Activated CD4-positive, CD25-positive, alpha-beta regulatory T cell treated with anti-CD3 and anti-CD28 coated beads, Interleukin-2, amount 50 U/mL, for 72 hours (primary cell): ENCODE data around the gene UBL7.

Experiments
- DNase-seq: peaks from one replicate; pipeline ENCODE4 v3.0.0; 2021

Gene UBL7

DNA sequence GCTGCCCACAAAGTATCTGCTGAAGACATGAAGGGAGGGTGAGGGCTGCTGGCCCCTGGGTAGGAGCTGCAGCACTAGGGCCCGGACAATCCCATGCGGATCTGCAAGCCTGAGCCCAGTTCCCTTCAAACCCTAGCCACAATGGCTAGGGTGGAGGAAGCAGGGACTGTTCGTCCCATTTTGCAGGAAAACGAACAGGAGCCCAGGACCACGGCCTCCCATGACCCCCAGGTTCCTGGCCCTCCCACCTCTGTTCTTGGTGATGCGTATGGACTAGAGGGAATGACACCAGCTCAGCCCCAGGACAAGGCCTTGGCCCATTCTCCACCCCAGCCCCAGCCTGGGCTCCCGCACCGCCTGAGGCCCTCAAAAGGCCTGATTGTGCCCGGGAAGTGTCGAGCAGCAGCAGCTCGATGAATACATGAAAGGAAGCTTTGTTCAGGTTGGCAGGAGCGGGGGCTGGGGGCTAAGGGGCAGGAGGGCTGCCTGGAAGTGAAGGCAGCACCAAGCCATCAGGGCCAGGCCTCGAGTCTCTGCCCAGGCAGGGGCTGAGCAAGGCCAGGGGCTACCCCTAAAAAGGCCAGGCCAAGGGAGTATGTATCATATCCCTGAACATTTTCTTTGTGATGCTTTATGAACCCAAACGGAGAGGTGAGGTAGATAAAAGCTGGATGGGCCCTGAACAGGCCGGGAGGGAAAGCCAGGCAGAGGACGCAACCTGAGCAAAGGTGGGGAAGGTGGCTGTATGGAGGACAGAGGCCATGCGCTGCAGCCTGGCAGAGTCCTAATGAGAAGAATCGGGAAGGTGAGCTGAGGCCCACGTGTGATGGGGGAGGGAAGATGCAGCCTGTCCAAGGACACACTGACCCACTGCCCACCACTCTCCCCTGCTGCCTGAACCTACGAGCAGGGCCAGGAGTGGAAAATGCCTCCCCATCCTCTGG is 39.4 kb downstream of the UBL7 start:
- no peak for DNase-seq

DNA sequence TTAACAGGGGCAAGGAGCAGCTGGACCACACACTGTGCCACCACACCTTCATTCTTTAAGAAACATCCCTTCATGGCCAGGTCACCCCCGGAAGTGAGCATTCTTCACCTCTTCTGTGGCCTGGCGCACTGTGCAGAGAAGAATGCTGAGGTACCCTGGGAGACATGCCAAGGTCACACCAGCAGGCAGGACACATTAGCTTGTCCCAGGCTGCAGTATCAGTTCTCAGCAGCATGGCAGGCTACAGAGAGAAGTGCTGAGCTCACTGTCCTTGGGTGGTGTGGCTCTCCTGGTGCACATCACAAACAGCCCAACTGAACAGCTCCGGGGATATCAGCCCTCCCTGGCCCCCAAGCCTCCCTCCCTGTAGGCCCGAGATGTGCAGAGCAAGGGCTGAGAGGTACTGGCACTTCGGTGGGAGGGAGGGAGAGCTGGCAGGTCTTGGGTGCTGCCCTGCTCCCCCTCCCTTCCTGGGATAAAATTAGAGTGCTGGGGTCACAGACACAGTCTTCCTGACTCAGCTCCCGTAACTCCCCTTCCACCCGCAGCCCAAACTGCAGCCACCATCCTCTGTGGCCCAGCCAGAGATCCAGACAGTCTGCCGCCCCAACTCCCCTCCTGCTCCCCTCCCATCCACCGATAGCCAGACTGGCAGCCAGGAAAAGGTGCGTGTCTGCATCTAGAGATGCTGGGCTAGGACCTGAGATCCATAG is 40.6 kb downstream of the UBL7 start:
- DNase-seq, result no peak

DNA sequence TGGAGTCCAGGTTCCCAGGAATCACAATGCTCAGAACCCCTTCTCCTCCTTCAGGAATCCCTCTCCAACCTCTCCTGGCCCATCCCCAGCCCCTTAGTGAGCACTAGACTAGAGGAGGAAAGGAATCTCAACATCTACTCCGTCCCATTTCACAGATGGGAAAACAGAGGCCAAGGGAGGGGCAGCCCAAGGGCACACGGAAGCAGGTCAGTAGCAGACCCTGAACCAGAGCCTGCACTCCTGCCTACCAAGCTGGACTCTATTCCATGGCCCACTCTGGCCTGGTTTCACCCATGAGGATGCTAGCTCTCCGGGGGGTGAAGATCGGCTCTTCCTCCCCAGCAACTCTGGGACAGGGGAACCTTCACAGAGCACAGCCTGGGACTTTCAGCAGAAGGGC is 41.5 kb downstream of the UBL7 start:
- DNase-seq, result no peak

DNA sequence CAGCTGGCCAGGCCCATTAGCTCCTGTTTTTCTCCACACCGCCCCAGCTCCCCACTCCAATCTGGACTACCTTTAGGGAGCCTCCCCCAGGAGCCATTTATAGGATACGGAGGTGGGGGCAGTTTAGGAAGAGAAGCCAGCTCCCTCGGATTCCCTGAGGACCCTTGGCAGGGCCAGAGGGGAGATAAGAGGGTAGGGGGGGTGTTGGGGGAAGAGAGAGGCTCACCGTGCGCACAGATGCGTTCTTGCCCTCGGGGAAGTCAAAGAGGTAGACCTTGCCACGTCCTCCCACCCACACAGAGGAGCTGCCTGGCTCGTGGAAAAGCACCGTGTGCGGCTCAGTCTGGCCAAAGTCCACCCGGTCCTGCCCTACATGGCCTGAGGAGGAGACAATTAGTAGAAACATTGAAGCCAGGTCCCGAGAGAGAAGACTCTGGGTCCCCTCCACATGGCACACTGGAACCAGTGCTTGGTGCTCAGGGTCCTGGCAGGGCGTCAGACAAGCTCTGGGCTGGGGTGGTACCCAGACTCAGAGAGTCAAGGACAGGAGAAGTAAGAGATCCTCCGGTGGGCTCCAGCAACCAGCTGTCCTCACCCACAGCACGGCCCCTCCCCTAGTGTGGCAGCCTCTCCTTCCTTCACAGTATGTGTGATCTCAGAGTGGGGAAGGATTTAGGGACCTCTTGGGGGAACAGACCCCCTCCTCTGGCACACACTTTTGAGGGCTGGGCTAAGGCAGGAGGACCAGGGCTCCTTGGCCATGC is 42.2 kb downstream of the UBL7 start:
- DNase-seq, result no peak

- no peak for DNase-seq
Observed at GRCh38 chr15:74417670-74418069, 43.3 kb downstream of the UBL7 start.

DNA sequence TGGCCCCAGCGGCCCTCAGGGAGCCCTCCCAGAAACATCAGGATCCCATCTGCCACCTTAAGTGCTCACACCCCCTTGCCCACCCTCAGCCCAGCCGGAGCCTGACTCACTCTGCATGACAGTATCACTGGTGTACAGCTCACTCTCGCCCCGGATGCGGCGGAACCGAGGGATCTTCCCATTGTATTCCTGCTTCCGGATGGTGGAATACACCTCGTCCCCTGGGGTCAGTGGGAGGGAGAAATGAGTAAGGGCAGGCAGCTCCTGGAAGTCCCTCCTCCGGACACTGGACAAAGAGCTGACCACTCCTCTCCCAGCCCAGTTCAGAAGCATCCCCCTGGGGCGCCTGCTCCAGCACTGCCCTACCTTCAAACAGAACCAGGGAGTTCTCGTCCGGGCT is 43.7 kb downstream of the UBL7 start:
- no peak for DNase-seq

DNA sequence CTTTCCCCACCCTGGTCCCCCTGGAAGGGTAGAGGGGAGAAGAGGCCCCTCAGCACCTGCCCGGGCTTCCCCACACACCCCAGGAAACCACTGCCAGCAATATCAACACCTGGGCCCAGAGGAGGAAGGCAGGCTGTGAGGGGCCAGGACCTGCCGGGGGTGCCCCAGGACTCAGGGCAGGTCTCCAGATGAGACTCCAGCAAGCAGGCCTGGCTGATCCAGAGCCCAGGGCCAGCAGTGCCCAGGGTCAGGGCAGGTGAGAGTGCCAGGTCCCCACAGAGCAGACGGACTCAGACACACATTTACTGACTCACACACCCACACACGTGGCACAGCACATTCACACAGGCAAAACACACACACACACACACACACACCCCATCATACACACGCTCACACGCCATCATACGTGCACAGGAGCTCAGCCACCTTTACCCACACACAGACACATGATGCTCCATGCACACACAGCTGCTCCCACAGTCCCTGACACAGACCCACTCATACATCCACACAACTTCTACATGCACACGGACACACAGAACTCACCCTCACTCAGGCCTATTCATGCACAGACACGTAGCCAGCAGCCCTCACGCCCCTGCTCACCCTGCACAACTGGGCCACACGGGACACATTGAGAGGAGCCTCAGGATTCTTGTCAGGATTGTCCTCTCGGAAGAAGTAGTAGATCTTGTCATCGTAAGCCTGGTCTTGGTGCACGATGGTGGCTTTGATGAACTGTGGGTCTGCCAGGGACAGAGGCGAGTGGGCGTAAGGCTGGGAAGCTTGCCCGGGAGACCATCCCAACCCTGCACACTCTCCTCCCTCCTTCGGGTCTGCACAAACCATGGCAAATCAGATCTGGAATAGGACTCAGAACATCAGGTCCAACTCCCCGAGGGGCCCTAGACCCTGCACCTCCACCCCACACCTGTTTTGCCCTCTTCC is 44.7 kb downstream of the UBL7 start:
- DNase-seq, result no peak

GRCh38 chr15:74414603-74415338 is 46.2 kb downstream of the UBL7 start:
- no peak for DNase-seq

GRCh38 chr15:74414081-74414580 is 46.8 kb downstream of the UBL7 start:
- no peak for DNase-seq

DNA sequence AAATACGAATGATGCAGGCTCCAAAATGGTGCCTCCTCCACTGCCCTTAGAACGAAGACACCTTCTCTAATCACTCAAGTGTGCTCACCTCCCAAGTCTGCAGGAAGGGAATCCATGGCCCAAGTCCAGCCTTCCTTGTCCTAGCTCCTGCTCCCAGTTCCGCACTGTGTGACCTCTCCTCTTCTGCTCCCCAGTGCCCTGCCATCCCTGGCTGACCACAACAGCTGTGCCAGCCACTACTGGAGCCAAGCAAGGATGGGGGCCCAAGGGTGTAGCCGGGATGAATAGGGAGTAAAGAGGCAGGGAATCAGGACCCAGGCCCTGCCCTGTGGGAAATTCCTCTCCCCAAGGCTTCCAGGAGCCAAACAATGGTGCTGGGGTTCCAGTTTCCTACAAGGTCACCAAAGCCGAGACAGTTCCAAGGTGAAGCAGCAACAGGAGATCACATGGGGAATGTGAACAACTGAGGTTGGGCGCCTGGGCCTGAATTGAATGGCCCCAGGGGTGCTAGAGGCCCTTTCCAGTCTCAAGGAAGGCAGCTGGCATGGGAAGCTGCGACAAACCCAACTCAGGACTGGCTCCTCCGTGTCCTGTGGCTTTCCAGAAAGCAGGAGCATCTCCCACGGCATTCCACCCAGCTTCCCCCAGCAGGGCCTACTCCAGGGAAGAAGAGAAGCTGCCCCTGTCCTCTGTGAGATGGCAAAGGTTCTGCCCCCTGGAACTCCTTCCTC is 47.4 kb downstream of the UBL7 start:
- DNase-seq, result no peak

GRCh38 chr15:74412159-74412558 is 48.8 kb downstream of the UBL7 start:
- no peak for DNase-seq

GRCh38 chr15:74411686-74412085 is 49.3 kb downstream of the UBL7 start:
- DNase-seq, result no peak

DNA sequence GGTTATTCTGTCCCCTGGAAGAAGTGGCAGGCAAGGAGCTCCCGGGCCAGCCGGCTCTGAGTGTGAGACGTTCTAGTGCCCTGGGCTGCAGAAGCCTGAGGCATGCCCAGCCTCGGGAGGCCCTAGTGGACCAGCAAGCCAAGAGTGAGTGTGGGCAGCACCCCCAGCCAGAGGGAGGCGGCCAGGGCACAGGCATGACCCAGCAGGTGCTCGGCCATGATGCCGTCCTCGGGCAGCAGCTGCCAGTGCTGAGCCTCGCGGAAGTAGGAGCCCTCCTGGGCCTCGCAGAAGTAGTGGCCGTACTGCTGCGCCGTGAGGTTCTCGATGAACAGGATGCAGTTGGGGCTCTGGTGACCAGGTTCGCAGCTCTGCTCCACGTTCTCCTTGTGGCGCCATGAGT is 50.5 kb downstream of the UBL7 start:
- DNase-seq, result no peak

DNA sequence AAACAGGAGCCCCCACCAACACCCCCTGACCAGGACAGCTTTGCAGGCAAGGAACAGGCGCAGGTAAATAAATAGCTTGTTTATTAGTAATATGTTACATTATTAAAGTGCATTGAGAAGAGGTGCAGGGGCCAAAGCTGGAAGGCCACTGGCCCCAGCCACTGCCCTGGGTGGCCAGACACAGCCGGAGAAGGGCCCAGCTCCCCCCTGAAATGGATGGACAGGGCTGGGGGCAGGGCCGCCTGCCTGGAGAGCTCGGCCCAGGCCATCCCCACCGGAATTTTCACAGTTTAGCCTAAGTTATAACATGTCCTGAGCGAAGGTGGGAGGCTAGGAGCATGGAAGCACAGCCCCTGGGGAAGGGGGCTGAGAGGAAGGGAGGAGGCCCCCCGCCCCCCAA is 51.7 kb downstream of the UBL7 start:
- no peak for DNase-seq

GRCh38 chr15:74408815-74409214 is 52.1 kb downstream of the UBL7 start:
- DNase-seq, result no peak

DNA sequence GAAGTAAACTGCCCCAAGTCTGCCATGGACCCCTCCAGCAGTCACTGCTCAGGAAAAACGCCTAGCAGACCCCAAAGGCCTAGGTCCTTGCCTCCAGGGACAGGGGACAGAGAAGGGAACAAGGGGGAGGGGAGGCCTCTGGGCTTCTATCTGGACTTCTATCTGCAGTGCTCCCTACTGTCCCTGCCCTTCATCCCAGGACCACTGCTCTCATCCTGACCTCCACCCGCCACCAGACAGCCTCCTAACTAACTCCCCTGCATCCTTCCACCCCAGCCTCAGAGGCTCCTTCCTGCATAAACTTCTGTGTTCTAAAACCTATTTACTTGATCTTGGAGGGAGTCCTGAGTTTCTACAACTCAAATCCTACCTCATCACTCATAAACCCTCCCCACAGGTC is 52.6 kb downstream of the UBL7 start:
- DNase-seq, result no peak

- DNase-seq, result no peak
Observed at GRCh38 chr15:74406992-74407705, 53.8 kb downstream of the UBL7 start.

DNA sequence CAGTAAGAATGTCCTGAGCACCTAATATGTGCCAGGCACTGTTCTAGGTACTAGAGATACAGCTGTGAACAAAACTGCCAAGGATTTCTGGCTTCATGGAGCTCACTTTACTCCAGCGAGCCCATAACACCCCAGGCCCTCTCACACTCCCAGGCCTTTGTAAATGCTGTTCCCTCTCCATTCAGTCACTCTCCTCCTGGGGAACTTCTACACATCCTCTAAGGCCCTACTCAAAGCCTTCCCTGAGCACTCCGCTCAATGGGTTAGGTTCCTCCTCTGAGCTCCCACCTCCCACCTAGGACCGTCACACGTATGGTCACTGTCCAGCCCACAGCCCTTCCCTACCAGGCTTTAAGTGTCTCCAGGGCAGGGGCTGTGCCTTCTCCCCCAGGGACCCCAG is 54.4 kb downstream of the UBL7 start:
- DNase-seq, result no peak

GRCh38 chr15:74405823-74406222 is 55.1 kb downstream of the UBL7 start:
- DNase-seq, result no peak

DNA sequence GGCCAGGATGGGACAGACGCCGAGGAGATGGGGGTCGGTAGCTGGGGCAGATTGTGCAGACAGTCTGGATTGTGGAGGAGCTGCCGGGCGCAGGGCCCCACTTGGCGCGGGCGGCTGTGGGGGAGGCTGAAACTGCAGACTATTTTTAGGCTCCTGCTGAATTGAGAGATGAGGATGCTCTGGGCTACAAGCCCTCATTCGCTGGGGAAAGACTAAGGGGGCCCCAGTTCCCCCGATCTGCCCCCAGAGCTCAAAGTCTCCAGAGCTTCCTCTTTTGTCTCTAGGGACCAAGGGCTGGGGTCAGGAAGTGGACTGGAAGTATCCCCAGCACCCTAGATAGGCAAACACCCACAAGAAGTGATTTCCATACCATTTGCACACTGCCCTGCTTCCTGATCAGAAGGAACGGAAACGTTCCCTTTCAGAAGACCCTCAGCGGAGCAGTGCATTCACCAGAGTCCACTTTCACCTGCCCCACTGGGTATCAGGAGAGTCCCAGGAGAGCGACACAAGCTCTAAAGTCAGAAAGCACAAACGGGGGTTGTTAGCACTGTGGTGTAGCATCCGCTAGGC is 56.9 kb downstream of the UBL7 start:
- no peak for DNase-seq
